GM12872 (cell line): ENCODE data around the gene ELMO1.

Source experiments
- TF ChIP-seq, protein P1 (sequence below): IDR thresholded peaks from 3 replicates; pipeline ENCODE4 v1.5.1; 2011; ENCODE audit warnings: low read depth, mild to moderate bottlenecking, low read length, moderate library complexity; ENCODE audit not compliant: insufficient read depth

Gene ELMO1

DNA sequence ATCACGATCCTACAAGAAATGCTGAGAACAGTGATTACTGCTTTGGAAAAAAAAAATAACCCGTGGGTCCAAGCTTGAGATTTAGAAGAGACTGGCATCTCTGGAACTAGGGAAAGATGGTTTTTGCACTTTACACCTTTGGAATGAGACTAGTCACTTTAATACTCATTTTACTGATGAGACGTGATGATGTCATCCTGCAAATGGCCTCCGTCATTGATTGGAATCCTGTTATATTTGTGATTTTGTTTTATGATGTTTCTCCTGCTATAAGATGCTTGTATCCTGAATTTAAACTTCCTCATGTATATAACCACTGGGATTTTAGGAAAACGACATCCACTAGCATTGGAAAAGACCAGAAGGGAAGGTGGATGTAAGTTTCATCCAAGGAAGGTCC, 363.1 kb downstream of the ELMO1 start:
- TF ChIP-seq, protein P1, sequence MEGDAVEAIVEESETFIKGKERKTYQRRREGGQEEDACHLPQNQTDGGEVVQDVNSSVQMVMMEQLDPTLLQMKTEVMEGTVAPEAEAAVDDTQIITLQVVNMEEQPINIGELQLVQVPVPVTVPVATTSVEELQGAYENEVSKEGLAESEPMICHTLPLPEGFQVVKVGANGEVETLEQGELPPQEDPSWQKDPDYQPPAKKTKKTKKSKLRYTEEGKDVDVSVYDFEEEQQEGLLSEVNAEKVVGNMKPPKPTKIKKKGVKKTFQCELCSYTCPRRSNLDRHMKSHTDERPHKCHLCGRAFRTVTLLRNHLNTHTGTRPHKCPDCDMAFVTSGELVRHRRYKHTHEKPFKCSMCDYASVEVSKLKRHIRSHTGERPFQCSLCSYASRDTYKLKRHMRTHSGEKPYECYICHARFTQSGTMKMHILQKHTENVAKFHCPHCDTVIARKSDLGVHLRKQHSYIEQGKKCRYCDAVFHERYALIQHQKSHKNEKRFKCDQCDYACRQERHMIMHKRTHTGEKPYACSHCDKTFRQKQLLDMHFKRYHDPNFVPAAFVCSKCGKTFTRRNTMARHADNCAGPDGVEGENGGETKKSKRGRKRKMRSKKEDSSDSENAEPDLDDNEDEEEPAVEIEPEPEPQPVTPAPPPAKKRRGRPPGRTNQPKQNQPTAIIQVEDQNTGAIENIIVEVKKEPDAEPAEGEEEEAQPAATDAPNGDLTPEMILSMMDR: no peak

DNA sequence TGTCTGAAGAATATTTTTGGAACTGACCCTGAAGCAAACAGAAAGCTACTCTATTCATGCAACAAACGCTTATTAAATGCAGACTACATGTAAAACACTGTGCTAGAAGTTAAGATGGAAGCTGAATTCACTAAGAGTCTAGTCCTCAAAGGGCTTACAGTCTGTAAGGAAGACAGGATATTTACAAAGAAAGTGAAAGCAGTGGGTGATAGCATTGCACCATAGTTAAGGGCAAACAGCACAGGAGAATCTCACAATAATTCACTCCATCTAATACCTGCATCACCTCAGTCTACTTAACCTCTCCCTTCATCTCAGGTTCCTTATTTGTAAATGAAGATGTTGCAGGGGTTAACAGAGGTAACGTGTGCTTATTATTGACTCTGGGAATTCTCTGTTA, 364.4 kb downstream of the ELMO1 start:
- TF ChIP-seq, protein P1: no peak

DNA sequence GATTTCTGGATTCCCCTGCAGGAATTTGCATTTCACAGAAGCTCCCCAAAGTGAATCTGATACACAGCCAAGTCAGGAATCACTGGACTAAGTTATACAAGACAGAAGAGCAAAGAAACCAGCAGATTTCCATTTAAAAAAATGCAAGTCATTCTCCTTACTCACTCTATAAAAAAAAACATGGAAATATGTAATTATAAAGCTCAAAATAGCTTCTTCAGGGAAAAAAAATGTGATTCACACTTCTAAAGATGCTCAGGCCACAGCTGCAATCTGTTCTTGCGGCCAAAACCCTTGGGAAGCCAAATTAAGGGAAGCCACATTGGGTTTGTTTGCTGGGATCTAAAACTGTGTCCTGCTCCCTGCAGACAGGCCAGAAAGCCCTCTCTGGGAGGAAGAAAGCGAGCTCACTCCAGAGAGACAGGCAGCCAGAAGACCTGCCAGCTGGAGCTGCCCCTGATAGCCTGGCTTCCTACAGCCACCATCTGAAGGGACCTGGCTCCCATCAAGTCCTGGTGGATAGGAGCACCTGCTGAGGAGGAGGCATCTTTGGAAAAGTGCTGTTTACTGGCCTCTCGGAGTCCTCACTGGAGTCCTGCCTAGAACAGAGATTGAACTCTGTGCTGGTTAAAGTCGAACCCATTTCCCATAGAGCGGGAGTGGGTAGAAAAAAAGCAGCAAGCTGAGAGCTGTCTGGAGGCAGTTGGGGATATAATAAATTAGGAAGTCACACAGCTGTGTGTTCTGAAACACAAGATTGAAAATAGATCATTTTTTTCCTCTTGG, 365.2 kb downstream of the ELMO1 start:
- TF ChIP-seq, protein P1: no peak

DNA sequence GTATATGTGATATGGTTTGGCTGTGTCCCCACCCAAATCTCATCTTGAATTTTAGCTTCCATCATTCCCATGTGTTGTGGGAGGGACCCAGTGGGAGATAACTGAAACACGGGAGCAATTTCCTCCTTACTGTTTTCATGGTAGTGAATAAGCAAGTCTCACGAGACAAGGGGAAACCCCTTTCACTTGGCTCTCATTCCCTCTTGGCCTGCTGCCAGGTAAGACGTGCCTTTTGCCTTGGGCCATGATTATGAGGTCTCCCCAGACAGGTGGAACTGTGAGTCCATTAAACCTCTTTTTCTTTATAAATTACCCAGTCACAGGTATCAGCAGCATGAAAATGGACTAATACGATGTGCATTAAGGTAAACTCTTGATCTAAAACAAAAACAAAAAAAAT, 367.2 kb downstream of the ELMO1 start:
- TF ChIP-seq, protein P1: no peak

DNA sequence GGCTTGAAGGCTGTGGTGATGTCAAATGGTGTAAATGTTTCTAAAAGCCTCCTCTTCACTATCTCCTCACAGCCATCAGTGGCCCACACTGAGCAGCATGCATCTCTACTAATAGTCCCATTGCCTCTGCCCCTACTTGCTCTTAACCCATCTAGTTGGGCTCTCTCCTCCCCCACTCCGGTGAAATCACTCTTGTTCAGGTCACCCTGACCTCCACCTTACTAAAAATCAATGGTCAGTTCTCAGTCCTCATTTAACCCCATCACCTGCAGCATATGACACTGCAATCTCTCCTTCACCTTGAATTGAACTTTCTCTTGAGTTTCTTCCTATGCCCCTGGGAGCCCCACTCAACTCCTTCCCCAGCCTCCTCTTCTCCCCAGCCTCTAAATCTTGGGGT, 369.2 kb downstream of the ELMO1 start:
- TF ChIP-seq, protein P1: no peak

DNA sequence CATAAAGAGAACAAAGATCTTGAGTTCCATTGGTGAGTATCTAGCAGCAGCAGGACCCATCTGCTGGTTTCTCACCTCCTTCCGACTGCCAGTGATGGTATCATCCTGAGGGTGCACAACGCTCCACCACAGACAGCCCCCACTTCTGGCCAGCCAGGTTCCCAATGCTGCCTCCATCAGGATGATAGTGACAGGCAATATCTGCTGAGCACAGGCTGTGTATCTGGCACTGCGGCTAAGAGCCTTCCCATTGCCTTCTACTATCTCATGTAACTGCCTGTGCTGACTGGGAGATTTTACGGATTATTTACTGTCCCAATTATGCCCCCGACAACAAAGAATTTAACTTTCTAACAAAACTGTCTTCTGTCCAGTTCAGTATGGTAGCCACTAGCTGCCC, 372.0 kb downstream of the ELMO1 start:
- TF ChIP-seq, protein P1: no peak

DNA sequence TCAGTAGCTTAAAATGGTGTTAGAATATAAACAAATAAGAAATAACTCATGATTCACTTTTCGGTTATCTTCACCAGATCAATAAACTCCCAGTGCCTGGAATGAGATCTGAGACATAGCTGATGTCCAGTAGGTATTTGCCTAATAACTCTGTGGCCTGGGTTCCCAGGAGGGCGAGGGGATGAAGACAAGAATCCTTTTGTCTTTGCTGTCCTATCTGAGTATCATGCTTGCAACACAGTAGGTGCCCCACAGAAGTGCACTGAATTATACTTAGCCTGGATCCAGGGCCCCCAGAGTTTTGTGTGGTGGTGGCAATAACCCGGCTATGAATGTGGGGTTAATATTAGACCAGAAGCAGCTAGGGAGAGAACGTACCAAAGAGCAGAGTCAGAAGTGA, 374.3 kb downstream of the ELMO1 start:
- TF ChIP-seq, protein P1: no peak
